GM21786 (cell line): ENCODE data around the gene MAMDC4.
"Not testable (repeated sequence)": the region's sequence is repeated elsewhere in the genome, so short reads cannot be mapped to it uniquely, and the experiment has no call there.

Experiments
- ATAC-seq: cut with Tn5 transposase; IDR thresholded peaks from one replicate; pipeline ENCODE4 v1.9.1; 2021; ENCODE audit not compliant: unreplicated experiment

Gene MAMDC4

GRCh38 chr9:136838314-136839228 is 13.6 kb upstream of the MAMDC4 start:
- ATAC-seq, result no peak

DNA sequence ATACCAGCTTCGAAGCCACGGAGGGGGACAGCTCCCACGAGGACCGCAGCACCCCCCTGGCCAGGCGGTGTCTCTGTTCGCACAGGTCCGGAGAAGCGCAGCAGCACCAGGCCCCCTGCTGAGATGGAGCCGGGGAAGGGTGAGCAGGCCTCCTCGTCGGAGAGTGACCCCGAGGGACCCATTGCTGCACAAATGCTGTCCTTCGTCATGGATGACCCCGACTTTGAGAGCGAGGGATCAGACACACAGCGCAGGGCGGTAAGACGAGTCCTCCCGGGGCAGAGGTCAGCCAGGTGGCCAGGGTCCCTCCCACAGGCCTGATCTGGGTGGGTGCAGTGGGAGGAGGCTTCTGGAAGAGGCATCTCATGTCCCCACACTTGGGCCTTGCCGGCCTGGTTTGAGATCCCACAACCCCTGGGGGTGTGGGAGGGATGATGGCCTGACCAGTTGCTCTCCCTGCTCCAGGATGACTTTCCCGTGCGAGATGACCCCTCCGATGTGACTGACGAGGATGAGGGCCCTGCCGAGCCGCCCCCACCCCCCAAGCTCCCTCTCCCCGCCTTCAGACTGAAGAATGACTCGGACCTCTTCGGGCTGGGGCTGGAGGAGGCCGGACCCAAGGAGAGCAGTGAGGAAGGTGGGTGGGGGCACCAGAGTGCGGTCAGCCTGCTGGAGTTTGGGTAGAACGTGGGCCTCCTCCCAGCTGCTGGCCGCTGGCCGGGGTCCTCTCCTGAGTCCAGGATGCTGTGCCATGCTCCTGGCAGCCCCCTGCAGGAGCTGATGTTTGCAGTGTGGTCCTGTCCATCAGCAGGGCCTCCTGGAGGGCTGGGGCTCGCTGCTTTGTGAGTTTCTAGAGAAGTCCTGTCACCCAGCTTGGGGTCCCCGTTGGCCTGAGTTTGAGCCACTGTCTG is 12.7 kb upstream of the MAMDC4 start:
- no peak for ATAC-seq

- no peak for ATAC-seq
These were observed 11.8 kb upstream of the MAMDC4 start for GRCh38 chr9:136840140-136840876.

DNA sequence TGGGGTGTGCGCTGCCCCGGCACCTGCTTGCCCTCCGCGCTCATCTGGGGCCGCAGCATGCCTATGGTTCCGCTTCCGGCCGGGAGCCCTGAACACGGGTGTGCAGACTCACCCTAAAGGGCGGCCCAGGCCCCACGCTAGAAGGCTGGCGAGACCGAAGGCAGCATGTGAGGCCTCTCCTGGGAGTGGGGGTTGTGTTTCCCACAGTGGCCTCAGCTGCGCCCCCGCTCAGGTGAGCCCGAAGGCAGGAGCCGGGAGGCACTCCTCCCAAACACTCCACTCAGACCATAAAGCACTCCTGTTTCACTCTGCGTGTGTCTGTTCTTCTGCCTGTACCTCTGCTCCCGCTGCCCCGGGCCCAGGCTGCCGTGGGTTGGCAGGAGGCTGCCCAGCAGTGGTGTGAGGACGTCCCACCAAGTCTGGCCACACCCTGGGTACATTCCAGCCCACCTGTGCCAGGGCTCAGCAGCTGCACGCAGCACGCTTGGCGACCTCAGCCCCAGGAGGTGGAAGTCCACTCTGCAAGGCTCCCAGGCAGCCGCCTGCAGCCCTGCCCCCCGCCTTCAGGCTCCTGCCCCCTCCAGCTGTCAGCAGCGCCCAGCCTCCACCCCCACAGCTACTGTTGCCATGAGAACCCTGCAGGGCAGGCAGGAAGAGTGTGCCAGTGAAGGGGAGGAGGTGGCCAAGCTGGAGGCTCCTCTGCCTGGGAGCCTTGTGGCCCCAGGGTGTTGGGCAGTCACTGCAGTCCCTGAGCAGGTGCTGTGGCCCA is 11.1 kb upstream of the MAMDC4 start:
- ATAC-seq, result no peak

DNA sequence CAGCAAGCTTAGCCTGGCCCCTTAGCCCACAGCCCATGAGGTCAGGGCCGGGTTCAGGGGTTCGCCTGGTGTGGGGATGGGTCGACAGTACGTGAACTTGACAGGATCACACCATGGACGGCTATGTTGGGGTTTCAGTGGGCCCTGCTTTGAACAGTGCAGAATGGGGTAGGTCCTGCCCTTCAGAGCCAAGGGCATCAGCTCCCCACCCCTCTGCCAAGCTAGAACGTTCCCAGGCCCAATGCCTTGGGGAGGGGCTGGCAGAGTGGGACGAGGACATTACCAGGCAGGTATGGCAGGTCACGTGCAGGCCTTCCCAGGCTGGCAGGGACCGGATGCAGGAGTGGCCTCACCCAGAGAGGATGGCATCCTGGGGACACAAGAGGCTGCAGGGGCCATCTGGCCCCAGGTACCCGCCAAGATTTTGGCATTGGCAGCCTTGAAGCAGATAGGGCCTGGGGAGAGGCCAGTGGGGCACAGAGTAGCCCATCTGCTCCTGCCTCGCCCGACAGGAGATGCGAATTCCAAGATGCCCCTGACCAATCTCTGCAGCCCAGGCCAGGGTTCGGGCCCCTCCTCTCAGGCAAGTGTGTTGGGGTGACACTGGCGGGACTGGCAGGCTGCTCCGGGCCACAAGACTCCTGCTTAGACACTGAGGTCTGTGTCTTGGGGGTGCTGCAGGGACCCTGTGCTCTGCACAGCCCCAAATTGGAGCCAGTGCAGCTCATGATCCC is 10.3 kb upstream of the MAMDC4 start:
- not testable (repeated sequence) for ATAC-seq

- ATAC-seq, result peak; percentile 69
These were observed 9.7 kb upstream of the MAMDC4 start, which contains the start of gene AJM1 for GRCh38 chr9:136842380-136842948. Gene AJM1, plus strand, starts transcription at chr9:136842478. Its CDS starts 1,937 bp downstream, at chr9:136844415.

- ATAC-seq, result not testable (repeated sequence)
These were observed 8.9 kb upstream of the MAMDC4 start for GRCh38 chr9:136843159-136843800.

DNA sequence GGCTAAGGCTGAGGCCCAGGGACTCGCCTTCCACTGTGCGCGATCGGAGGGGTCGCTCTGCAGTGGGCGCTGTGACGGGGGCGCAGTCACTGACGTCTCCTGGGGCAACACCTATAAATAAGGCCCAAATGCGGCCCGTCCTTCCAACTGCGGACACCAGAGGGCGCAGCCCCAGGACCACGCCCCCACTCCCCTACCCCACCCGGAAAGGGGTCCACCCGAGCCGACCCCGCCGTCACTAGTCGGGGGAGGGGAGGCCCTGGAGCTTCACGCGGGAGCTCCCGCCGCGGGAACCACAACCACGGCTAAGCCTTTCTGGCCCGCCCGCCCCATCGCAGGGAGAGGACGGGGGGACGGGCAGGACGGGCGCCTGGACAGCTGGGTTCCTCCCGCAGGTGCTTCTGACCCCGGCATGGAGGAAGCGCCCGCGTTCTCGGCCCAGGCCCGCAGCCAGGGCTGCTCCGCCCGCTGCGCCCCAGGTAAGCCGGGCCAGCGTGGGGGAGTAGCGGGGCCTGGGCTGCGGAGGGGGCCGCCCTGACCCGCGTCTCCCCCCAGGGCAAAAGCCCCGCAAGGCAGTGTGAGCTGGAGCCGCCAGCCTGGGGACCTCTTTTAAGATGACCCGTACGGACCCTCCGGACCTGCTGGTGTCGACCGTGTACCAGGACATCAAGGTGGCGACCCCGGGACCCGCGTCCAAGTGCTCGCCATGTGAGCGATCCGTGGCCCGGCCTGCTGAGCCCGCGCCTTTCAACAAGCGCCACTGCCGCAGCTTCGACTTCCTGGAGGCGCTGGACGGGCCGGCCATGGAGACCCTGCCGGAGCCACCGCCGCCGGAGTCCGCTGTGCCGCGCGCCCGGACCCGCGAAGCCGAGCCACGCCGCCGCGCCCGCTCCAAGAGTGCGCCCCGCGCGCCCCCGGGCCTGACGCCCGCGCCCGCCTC is 8.1 kb upstream of the MAMDC4 start:
- not testable (repeated sequence) for ATAC-seq

GRCh38 chr9:136844761-136845464 is 7.2 kb upstream of the MAMDC4 start:
- ATAC-seq, result no peak

DNA sequence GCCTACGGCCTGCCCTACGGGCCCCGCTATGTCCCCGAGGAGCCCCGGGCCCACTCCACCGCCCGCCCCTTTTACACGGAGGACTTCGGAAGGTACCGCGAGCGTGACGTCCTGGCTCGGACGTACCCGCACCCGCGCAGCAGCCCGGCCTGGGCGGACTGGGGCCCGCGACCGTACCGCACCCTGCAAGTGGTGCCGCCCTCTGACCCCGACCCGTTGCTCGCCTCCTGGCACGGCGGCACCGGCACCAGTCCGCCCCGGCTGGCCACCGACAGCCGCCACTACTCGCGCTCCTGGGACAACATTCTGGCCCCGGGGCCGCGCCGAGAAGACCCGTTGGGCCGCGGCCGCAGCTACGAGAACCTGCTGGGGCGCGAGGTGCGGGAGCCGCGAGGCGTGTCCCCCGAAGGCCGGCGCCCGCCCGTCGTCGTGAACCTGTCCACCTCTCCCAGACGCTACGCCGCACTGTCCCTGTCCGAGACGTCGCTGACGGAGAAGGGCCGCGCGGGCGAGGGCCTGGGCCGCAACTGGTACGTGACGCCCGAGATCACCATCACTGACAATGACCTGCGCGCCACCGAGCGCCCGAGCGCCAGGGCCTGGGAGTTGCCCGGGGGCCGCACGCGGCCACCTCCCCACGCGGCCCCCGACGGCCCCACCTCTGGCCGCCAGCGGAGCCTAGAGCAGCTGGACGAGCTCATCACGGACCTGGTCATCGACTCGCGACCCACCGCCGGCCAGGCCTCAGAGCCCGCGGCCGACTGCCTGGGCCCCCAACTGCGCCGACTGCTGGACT is 6.5 kb upstream of the MAMDC4 start:
- ATAC-seq, result no peak

DNA sequence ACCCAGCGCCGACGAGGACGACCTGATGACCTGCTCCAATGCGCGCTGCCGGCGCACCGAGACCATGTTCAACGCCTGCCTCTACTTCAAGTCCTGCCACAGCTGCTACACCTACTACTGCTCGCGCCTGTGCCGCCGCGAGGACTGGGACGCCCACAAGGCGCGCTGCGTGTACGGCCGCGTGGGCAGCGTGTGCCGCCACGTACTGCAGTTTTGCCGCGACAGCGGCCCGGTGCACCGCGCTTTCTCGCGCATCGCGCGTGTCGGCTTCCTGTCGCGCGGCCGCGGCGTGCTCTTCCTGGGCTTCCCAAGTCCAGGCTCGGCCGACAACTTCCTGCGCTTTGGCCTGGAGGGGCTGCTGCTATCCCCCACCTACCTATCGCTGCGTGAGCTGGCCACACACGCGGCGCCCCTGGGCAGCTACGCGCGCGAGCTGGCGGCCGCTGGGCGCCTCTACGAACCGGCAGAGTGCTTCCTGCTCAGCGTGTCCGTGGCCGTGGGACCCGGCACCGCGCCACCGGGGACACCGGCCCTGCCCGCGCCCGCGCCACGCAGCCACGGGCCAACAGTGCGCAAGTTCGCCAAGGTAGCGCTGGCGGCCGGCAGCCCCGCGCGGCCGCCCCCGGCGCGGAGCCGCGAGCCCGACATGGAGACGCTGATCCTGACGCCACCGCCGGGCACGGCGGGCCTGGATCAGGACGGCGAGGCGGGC is 5.6 kb upstream of the MAMDC4 start:
- no peak for ATAC-seq

GRCh38 chr9:136847088-136847825 is 4.9 kb upstream of the MAMDC4 start:
- no peak for ATAC-seq

DNA sequence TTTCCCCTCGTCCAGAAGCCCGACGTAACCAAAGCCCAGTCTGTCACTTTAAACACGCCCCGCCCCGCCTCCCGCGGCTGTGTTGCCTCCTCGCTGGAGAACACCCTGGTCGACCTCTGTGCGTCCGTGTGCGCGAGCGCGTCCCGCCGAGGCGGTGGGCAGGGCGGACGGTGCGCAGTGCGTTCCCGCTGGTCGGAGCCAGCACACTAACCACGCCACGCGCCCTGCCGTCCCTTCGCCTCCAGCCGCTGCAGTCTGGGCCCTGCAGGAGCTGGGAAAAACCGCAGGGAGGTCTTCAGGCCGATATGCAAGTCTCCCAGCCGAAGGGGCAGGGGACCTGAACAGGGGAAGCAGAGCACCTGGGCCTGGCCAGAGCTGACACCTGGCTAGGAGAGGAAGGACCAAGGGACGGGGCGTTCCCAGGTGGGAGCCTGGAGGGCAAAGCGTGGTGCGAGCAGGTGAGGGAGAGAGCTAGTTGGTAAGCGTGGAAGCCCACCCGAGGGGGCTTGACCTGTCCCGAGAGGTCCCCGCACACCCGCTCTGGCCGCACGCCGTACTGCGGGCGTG is 4.2 kb upstream of the MAMDC4 start:
- ATAC-seq, result no peak

DNA sequence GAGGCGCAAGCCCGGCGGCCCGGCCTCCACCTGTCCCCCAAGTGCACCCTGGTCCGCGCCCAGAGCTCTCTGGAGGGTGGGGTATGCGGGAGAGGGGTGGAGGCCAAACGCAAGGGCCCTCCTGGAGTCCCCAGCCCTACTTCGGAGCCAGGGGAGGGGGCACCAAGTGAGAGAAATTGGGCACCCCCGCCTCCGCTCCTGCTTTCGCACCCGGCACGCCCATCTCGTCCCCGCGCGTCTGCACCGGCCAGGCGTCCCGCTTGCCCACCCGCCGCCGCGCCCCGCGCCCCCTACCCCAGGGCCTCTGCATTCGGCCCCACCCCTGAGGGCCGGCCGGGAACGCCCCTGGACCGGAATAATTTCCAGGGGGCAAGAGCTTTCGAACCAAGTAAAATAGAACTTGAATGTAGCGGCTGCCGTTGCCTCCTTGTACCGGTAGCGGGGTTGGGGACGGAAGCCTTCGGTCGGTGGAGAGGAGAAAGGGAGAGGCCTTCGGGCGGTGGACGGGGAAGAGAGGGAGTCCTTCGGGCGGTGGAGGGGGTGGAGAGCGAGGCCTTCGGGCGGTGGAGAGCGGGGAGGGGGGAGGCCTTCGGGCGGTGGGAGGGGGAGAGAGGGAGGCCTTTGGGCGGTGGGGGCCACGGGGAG is 3.6 kb upstream of the MAMDC4 start:
- no peak for ATAC-seq
